GM19397 (cell line): ENCODE results near the gene NBAS.
A peak's percentile ranks its signal among the peaks of the same experiment; 100 is the strongest.
"Not testable (repeated sequence)": the region's sequence is repeated elsewhere in the genome, so short reads cannot be mapped to it uniquely, and the experiment has no call there.

Source experiments
- ATAC-seq: cut with Tn5 transposase; IDR thresholded peaks from one replicate; pipeline ENCODE4 v1.9.1; 2021; ENCODE audit warnings: mild to moderate bottlenecking, moderate library complexity; ENCODE audit not compliant: unreplicated experiment

Gene NBAS

DNA sequence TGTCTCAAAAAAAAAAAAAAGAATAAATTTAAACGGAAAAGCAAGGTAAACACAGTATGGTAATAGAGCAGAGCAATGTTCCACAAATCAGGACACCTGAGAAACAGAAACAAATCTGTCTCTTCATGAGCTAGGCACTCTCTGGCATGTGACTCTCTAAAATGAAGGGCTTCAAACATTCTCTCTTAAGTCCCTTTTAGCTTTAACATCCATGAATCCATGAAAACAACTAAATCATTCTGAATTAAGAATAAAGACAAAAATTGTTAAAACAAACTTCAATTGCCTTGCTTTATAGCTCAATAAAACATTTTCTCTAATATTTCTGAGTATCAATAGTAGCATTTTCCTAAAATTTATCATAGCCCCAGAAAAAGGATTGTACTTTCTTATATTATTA lies 132.1 kb downstream of the NBAS start:
- no peak for ATAC-seq

- no peak for ATAC-seq
These were observed 133.1 kb downstream of the NBAS start for GRCh38 chr2:15427987-15428386.

DNA sequence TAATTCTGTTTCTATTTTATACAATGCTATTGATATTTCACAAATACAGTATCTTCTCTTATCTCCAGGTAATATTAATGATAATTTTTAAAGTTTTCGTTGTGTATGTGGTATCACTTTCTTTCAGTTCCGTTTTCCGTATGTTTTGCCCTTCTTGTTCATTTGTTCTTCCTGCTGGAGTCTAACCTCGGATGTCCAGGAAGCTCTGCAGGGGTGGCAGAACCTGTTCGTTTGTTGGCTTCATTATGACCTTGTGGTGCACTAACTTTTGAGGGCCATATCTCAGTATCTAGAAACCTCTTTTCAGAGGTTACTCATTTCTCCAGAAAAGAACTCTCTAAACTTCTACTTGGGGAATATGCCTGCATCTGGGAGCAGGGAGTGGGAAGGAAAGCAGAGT lies 134.5 kb downstream of the NBAS start:
- ATAC-seq, result no peak

DNA sequence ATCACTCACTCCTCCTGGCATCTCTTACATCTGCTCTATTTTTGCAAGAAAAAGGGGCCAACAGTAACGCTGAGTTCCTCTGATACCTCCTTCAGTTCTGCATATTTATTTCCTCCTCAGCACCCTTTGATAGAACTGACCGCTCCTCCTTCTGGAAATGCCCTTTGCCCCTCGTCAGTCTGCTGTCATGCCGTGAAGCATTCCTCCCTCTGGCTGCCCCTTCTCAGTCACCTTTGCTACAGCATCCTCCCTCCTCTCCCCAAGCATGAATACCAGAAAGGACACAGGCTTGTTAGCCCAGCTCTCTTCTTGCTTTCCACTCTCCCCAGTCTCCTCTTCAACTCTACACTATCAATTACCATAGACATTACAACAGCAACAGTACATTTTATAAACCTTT lies 135.4 kb downstream of the NBAS start:
- no peak for ATAC-seq

- no peak for ATAC-seq
These were observed 139.4 kb downstream of the NBAS start for GRCh38 chr2:15421753-15422152.

GRCh38 chr2:15415748-15416147 lies 145.4 kb downstream of the NBAS start:
- no peak for ATAC-seq

DNA sequence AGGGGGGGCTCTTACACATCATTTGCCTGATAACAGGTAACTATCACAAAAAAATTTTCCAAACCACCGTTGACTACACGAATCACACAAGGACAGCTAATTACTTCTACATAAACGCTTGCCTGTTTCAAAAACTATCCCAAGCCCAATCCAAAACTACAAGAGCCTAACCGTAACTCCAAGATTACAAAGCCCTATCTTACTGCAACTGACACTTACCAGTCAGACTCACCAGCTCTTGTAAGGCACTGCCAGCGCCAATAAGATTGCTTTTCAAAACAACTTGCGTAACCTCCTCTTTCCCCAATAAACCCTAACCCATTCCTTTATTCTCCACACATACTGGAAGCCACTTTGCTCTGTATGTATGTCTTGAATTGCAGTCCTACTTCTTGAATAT lies 148.4 kb downstream of the NBAS start:
- no peak for ATAC-seq

- no peak for ATAC-seq
These were observed 148.8 kb downstream of the NBAS start for GRCh38 chr2:15412309-15412708.

- ATAC-seq, result no peak
These were observed 150.2 kb downstream of the NBAS start for GRCh38 chr2:15410884-15411283.

- ATAC-seq, result no peak
These were observed 152.4 kb downstream of the NBAS start for GRCh38 chr2:15408759-15409158.

GRCh38 chr2:15407666-15408065 lies 153.5 kb downstream of the NBAS start:
- ATAC-seq, result no peak

GRCh38 chr2:15404511-15404910 lies 156.6 kb downstream of the NBAS start:
- ATAC-seq, result not testable (repeated sequence)

DNA sequence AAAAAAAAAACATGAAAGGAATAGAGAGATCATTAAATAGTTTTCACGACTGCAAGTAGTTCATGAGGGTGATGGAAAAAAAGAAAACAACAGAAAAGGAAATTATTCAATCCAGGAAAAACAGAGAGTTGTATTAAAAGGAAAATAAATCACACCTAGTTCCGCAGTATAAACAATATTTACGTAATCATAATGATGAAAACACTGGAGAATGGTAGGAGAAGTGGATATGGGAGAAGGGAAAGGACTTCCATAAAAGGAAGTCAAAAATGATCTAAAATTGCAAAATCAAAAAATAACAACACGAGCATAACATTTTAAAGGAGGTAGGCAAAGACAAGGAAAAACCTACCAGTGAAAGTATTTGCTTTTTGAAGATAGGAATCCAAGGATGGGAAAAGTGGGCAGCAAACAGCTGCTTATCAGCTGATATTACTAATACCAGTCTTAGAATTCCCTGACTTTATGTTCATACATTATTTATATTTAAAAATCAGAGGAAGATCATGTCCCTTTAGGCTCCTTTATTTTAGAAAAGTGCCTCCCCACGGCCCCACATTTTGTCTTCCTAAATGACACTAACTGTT lies 160.8 kb downstream of the NBAS start:
- no peak for ATAC-seq

DNA sequence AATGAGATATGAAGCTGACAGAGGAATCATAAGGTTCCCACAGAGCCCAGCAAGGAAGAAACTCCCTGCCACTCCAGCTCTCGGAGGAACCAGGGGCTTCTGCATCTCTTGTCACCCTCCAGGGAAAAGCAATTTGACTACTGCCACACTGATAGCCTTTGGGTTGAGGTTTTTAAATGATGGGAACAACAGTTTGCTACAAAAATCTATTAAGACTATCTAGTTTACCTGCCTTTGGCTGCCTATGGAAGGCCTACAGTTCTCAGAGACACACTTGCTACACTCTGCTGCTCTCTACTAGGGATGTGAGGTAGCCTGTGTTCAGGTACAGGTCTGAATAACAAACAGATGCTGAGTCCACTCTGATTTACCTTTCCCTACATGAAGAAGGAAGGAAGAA lies 161.9 kb downstream of the NBAS start:
- ATAC-seq, result no peak

DNA sequence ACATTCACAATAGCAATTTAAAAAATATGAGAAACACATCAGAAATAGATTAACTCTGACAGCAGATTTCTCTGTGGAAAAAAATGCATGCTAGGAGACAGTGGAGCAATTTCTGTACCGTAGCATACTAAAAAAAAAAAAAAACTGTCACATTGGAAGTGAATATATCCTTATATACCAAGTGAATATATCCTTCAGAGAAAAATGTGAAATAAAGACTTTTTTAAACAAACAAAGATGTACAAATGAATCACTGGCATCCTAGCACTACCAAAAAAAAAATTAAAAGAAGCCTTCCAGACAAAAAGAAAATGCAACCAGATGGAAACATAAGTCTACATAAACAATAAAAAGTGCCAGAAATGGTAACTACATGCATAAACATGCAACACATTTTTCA lies 169.4 kb downstream of the NBAS start:
- no peak for ATAC-seq

DNA sequence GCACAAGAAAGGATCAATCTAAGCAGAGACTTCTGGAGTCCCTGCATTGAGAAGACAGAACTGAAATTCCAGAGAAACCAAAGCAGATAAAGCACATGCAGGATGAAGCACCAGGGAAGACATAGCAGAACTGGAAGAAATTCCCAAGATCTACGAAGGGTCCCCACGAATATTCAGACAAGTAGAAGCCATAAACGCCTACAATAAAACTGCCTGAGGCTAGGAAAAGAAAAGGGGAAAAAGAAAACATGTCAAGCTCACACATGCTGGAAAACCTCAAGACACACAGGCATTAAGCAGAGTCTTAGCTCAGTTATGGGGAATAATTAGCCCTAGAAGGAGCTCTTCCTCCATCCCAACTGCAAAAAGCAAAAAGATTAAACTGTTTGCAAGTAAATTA lies 171.2 kb downstream of the NBAS start:
- ATAC-seq, result no peak

- ATAC-seq, result no peak
These were observed 171.8 kb downstream of the NBAS start for GRCh38 chr2:15389326-15389700.

- ATAC-seq, result no peak
These were observed 172.5 kb downstream of the NBAS start for GRCh38 chr2:15388406-15389325.

- no peak for ATAC-seq
These were observed 175.9 kb downstream of the NBAS start for GRCh38 chr2:15385184-15385583.

GRCh38 chr2:15383695-15384350 lies 177.3 kb downstream of the NBAS start:
- no peak for ATAC-seq

GRCh38 chr2:15378148-15378908 lies 182.8 kb downstream of the NBAS start:
- peak; percentile 65 for ATAC-seq
